ENCODE data around the gene STK32B. TPM values are rescaled to one million over a fixed set of nuclear protein-coding genes. Genes with fewer than 3 reads are reported as not detected.

STK32B gene
- total and polyA plus RNA-seq, 2 of the 8 experiments (the other 6 are each of a cell fraction or from before 2014, with no cell fraction given): 2.3 to 2.5 TPM

DNA sequence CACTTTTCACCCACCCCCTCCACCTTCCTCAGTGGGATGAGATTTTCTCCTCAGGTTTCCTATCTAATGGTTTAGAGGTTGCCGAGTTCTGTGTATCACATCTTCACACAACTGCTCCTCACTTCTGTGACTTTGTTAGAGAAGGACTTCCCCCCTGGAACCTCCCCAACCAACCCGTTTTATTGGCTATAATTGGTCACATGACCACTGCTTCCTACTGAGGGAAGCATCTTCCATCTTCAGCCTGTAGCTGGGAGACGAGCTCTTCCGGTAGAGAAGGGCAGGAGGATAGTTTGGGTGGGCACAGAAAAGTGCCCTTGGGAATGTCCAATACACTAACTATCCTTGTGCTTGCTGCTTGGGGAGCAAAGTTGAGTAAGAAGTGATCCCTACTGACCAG is 90.5 kb downstream of the STK32B start (continued):
- TF ChIP-seq CHD7 (IDR thresholded peaks at IDR 0.05; ENCODE audit: insufficient replicate concordance, low read length): no peak
- no peak for TF ChIP-seq SIN3A (conservative IDR thresholded peaks at IDR 0.05 in 1 of 2, IDR thresholded peaks at IDR 0.05 in 1 of 2; ENCODE audit: low read depth in 1 of 2, low read length in 2 of 2)
- TF ChIP-seq GTF2F1 (IDR thresholded peaks at IDR 0.05; ENCODE audit: borderline replicate concordance, low read depth, low read length): no peak
- TF ChIP-seq SUZ12 (IDR thresholded peaks at IDR 0.05; ENCODE audit: low read length): no peak
- TF ChIP-seq JUN (IDR thresholded peaks at IDR 0.05; ENCODE audit: low read depth, low read length): no peak
- no peak for TF ChIP-seq FOSL1 (IDR thresholded peaks at IDR 0.05; ENCODE audit: insufficient read depth, low read depth, low read length)

Data from H1 (cell line).